COLO668 (cell line): Measurements from ENCODE around the gene ZNF865.

Experiments
- DNase-seq: peaks from one replicate; lab custom pipeline; 2025; ENCODE audit not compliant: unreplicated experiment; lab: John Stamatoyannopoulos, UW

Gene ZNF865

GRCh38 chr19:55623130-55623529 lies 17.7 kb downstream of the ZNF865 start:
- no peak for DNase-seq

- DNase-seq, result no peak
Observed at GRCh38 chr19:55623561-55623960, 18.1 kb downstream of the ZNF865 start.

GRCh38 chr19:55624109-55625003 lies 18.9 kb downstream of the ZNF865 start, which contains the start of gene ZNF784:
ZNF784 (minus strand) TSS chr19:55624566; CDS start chr19:55624561, 5 bp downstream.
- DNase-seq, result peak; percentile 95

DNA sequence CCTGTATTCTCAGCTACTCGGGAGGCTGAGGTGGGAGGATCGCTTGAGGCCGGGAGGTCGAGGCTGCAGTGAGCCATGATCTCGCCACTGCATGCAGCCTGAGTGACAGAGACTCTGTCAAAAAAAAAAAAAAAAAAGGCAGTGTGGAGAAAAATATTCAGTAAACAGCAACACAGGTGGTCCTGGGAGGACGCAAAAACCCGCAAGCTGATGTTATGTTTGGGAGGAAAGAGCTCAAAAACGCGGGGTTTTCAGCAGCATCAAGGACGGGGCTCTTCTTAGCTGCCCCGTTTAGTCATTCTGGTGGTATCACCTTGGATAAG lies 19.5 kb downstream of the ZNF865 start:
- no peak for DNase-seq

- DNase-seq, result no peak
Observed at GRCh38 chr19:55626350-55626749, 20.9 kb downstream of the ZNF865 start.

- DNase-seq, result peak; percentile 89
Observed at GRCh38 chr19:55632463-55632834, 27.0 kb downstream of the ZNF865 start.

- peak; percentile 30 for DNase-seq
Observed at GRCh38 chr19:55633861-55634260, 28.4 kb downstream of the ZNF865 start.

DNA sequence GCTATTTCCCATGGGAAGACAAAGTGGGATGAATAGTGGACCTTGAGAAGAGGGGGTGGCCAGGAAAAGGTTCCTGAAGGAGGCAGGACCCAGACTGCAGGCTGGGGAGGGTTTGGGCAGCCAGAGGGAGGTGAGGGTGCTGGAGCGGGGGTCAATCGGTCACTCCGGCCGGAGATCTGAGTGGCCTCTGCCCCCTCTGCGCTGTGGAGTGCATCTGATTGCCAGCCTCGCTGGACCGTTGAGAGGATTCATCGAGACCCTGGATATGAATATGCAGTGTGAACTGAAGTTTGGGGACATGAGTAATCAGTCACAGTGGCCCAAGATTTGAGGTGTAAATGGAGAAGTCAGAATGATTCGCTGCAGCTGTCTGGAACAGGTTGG lies 29.9 kb downstream of the ZNF865 start:
- no peak for DNase-seq

GRCh38 chr19:55635856-55636440 lies 30.5 kb downstream of the ZNF865 start:
- DNase-seq, result no peak

GRCh38 chr19:55636723-55637122 lies 31.3 kb downstream of the ZNF865 start:
- DNase-seq, result no peak

- no peak for DNase-seq
Observed at GRCh38 chr19:55637534-55637933, 32.1 kb downstream of the ZNF865 start.

GRCh38 chr19:55638864-55639359 lies 33.5 kb downstream of the ZNF865 start:
- DNase-seq, result peak; percentile 37

- DNase-seq, result peak; percentile 91
Observed at GRCh38 chr19:55640043-55640576, 34.7 kb downstream of the ZNF865 start.

- peak; percentile 82 for DNase-seq
Observed at GRCh38 chr19:55640577-55641425, 35.4 kb downstream of the ZNF865 start, which contains the start of gene ZNF580. ZNF580 (plus strand) TSS chr19:55641002; CDS start chr19:55642509, 1,507 bp downstream.

DNA sequence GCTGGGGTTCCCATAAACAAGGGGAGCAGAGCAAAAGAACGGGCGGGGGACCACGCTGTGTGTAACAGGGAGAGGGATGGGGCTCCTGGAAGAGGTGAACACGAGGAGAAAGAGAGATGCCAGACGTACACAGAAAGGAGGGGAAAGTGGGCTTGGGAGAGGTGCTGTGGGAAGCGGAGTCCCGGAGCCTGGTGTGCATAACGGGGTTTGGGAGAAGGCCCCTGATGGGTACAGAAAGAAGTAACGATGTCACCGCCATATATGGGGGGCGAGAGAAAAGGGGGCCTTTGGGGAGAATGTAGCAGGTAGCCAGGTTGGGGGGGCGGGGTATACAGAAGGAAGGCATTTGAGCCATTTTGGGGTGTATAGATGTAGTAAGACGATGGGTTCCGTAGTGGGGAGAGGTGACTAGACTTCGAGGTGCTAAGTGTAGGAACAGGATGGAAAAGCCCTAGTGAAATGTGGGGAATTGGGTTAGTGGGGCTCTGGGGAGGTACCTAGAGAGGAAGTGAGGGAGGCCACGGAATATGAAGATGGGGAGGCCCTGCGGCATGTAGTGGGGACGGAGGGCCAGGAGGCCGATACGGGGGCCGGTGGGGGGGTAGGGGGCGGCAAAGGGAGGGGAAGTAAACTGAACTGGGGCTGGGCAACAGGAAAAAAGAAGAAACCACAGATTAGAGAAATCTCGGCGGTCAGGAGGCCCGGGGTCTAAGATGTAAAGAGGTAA lies 36.1 kb downstream of the ZNF865 start:
- DNase-seq, result peak; percentile 20

- peak; percentile 59 for DNase-seq
Observed at GRCh38 chr19:55642153-55643002, 36.9 kb downstream of the ZNF865 start.

DNA sequence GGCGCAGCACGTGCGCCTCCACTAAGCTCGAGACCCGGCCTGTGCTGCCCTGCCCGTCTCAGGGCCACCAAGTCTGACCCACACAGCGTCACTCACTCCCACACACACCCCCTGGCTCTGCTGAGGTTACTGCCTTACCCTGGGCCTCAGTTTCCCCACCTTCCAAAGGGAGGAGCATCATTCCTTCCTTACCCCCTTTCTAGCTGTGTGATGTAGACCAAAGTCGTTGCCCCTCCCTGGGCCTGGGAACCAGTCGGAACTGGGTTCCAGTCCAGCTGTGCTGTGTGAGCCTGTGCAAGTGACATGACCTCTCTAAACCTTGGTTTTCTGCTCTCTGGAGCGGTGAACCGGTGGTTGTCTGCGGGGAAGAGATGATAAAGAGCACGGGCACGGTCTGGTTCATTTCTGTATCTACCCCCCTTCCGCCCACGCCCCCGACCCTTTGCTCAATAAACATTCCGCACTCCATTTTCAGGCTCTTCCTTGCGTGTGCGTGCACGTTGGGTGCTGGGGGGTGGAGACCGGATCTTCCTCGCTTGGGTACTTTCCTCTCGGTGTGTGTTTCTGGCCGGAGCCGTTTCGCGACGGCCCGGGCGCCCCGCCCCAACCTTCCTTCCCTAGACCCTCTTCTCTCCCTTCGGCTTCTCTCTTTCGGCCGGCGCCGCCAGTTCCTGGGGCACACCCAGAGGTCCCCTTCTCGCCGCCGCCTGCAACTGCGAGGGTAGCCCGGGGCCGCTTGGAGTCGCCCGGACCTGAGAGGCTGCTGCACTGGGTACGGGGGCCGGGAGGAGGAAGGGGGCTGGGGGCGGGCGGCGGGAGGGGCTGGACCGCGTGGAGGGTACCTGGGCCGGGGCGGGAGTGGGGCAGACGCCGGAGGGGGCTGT lies 37.8 kb downstream of the ZNF865 start, which contains the start of gene ZNF581:
Gene ZNF581 (plus strand): TSS at position 647 of the 884 bp plus-strand sequence. CDS start 923 bp downstream, outside the sequence.
- DNase-seq, result peak; percentile 81

DNA sequence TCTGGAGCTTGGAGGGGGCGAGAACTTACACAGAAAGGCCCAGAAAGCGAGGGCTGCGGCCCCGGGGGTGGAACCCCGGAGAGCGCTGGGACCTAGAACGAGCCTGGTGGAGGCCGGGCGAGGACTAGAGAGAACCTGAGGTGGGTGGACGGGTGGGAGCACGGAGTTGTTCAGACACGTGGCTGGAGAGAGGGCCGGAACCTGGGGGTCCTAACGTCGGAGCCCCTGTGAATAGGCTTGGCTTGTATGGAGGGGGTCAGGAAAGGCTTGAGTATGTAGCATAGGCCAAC lies 38.4 kb downstream of the ZNF865 start:
- no peak for DNase-seq
